Lower leg skin (tissue), 3 donors: Measurements from ENCODE around the gene DAAM2.

Source experiments
- POLR2A ChIP-seq, 2 donors: fragments of 450-650 bp; IDR thresholded peaks; one replicate each; pipeline ENCODE4 v1.6.1; 2016 to 2017; ENCODE audit warnings: antibody characterized with exemption in 2 of 2, mild to moderate bottlenecking in 1 of 2, moderate library complexity in 1 of 2
- TF ChIP-seq, protein P1 (sequence below), 3 donors: fragments of 450-650 bp; IDR thresholded peaks; one replicate each; pipeline ENCODE4 v1.5.1; 2016; ENCODE audit warnings: antibody characterized with exemption in 3 of 3, mild to moderate bottlenecking in 3 of 3, moderate library complexity in 2 of 3

DNA sequence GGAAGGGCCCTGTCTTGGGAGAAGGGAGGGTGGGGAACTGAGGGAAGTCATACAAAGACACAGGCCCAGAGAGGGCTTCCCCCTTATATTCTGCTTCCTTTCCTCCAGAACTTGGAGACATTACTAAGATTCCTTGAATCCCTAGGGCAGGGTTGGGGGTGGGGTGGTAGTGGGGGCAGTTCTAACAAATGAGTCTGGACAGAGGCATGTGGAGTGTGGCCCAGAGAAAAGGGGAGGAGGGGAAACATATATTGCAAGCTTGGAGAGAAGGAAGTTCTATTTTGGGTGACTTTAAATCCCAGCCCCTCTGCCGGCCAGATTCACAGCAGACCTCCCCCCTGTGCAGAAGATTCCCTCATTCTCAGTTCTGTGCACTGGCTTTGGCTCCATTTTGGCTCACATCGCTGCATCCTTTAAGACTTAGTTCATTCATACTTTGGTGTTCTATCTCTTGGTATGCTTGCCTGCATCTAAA, 43.7 kb downstream of the DAAM2 start:
- TF ChIP-seq, protein P1, sequence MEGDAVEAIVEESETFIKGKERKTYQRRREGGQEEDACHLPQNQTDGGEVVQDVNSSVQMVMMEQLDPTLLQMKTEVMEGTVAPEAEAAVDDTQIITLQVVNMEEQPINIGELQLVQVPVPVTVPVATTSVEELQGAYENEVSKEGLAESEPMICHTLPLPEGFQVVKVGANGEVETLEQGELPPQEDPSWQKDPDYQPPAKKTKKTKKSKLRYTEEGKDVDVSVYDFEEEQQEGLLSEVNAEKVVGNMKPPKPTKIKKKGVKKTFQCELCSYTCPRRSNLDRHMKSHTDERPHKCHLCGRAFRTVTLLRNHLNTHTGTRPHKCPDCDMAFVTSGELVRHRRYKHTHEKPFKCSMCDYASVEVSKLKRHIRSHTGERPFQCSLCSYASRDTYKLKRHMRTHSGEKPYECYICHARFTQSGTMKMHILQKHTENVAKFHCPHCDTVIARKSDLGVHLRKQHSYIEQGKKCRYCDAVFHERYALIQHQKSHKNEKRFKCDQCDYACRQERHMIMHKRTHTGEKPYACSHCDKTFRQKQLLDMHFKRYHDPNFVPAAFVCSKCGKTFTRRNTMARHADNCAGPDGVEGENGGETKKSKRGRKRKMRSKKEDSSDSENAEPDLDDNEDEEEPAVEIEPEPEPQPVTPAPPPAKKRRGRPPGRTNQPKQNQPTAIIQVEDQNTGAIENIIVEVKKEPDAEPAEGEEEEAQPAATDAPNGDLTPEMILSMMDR (IDR thresholded peaks at IDR 0.05) = no peak
- no peak for TF ChIP-seq POLR2A (IDR thresholded peaks at IDR 0.05)
